Posterior vena cava (tissue), 2 donors: Measurements from ENCODE around the gene STX17. TPM values are rescaled to one million over a fixed set of nuclear protein-coding genes. Genes with fewer than 3 reads are reported as not detected.

Experiments used
- DNase-seq: peaks from one replicate; pipeline ENCODE4 v3.0.0-alpha.2; 2020; ENCODE audit warnings: low spot score
- intact Hi-C, 2 donors: fragments of 100-400 bp; cut with DNase I; formaldehyde crosslinking; loops; one replicate each; pipeline versions ENCODE4 v1.14.1 to v1.14.2; 2022 to 2023
- total RNA-seq, 2 donors: library from RNA; stranded (reverse); fragmentation: NEBNext Ultra II Directional; extraction: Animal tissue kit (Norgen Biotek cat#: 25700); gene quantifications; one replicate each; pipeline ENCODE4 v1.2.1, GENCODE V29; 2021
- donor health status: DM: yes; HTN: yes; CAD: no.
- donor health status: DM: yes; HTN: yes; CAD: no.

STX17 gene
- total RNA-seq, 2 donors from 2014 or later = 33.3 to 40.7 TPM

DNA sequence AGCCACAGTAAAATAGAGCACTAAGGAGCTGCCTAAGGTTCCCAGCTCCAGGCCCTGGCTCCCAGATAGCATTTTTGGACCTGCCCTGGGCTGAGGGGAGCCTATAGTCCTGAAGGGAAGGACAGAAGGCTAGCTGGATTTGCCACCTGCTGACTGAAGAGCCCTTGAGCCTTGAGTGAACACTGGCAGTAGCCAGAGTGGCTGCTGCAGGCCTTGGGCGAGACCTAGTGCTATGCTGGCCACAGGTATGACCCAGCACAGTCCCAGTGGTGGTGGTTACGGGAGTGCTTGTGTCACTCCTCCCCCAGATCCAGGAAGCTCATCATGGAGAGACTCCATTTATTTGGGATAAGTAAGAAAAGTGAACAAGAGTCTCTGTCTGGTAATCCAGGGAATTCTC is 10.3 kb upstream of the STX17 start:
- no peak for DNase-seq
- intact Hi-C loops = no loop called here

DNA sequence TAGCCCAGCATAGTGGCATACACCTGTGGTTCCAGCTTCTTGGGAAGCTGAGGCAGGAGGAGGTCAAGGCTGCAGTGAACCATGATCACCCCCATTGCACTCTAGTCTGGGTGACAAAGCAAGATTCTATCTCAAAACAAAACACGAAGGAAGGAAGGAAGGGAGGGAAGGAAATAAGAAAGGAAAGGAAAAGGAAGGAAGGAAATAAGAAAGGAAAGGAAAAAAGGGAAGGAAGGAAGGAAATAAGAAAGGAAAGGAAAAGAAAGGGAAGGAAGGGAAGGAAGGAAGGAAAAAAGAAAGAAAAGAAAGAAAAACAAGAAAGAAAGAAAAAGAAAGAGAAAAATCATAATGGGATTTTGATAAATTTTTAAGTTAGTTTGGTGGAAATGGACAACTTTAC is 3.1 kb upstream of the STX17 start:
- intact Hi-C loops = no loop called here
- DNase-seq = no peak

DNA sequence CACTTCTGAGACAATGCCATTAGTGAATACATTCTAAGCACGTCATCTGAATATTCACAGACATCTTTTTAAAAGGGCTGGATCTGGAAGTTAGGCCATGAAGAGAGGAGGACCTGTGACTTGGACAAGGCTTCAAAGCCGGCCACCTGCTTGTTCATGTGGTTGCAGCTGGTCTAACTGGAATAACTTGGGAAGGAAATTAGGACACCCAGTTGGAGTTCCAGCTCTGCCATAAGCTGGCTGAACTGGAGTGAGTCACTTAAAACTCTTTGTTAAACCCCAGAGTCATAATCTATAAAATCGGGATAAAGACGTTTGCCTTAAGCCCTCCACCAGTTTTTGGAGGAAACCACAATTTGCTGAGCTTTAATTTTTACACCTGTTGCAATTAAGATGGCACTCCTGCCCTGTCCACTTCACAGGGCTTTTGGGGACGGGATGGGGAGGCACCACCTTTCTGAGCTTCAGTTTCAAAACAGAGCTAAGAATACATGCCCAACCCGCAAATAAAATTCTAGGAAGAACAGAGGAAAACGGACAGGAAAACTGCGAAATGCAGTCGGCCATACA is 536 bp upstream of the STX17 start:
- no peak for DNase-seq
- intact Hi-C loops = no loop called here

DNA sequence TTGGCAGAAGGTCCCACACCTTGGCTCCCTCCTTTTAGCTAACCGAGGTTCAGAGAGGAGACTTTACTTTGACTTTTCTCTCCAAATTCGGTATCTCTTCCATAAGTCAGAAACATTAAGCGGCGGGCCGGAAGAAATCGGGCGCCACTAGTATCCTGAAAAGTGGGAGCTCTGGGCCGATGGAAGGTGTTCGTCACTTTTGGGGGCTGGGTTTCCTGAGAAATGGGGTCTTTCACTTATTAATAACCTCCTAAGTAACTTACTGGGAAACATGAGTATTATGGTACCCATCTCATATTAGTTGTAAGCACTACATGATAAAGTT is 716 bp downstream of the STX17 start:
- DNase-seq = no peak
- intact Hi-C loops = no loop called here

DNA sequence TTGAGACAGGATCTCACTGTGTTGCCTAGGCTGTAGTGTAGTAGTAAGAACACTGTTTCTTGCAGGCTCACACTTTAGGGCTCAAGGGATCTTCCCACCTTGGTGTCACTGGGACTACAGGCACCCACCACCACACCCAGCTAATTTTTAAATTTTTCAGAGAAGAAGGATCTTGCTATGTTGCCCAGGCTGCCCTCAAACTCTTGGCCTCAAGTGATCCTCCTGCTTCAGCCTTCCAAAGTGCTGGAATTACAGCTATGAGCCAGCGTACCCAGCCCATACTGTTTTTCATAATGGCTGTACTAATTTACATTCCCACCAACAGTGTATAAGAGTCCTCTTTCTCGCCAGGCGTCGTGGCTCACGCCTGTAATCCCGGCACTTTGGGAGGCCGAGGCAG is 5.1 kb downstream of the STX17 start:
- intact Hi-C loops = no loop called here
- DNase-seq = no peak

DNA sequence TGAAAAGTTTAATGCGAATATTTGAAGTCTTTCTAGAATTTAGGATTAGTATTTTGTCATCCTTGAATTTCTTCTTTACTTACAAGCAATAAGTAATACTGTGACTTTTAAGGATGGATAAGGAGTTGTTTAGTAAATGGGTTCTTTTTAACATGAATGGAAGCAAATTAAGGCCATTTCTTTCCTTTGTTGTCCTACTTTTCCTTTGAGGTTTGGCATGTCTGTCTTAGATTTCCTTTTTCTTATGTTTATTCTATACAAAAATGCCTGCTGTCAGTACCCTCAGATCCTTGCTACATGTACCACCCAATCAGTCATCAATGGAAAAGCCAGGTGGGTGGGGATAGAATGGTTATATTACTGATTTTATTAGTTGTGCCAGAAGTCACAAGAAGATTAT is 10.2 kb downstream of the STX17 start:
- intact Hi-C loops = no loop called here
- no peak for DNase-seq

DNA sequence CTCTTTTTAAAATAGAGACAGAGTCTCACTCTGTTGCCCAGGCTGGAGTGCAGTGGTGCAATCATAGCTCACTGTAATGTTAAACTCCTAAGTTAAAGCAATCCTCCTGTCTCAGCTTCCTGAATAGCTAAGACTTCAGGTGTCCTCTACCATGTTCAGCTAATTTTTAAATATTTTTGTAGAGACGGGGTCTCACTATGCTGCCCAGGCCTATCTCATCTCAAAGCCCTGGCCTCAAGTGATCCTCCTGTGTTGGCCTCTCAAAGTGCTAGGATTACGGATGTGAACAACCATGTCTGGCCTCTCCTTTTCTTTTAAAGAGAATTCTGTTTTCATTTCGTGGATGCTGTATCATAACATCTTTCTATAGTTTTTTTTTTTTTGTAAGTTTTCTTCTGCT is 11.7 kb downstream of the STX17 start:
- DNase-seq = no peak
- intact Hi-C loops = no loop called here

DNA sequence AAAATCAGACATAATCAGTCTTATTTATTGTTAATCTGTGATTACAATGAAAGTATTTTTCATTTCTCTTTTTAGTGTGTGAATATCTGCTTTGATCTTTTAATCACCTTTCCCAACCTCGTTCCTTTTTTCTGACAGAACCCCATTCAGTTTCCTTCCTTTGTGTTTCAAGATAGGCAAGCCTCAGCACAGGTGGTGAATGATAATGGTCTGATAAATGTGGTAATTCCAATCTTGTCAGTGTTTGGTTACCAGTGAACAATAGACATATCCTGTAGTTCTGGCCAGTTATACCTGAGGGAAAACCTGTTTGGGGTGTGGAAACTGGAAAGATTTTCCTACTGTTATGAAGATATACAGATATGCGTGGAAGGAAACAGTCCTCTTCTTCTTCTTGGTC is 13.5 kb downstream of the STX17 start:
- intact Hi-C loops = no loop called here
- no peak for DNase-seq

DNA sequence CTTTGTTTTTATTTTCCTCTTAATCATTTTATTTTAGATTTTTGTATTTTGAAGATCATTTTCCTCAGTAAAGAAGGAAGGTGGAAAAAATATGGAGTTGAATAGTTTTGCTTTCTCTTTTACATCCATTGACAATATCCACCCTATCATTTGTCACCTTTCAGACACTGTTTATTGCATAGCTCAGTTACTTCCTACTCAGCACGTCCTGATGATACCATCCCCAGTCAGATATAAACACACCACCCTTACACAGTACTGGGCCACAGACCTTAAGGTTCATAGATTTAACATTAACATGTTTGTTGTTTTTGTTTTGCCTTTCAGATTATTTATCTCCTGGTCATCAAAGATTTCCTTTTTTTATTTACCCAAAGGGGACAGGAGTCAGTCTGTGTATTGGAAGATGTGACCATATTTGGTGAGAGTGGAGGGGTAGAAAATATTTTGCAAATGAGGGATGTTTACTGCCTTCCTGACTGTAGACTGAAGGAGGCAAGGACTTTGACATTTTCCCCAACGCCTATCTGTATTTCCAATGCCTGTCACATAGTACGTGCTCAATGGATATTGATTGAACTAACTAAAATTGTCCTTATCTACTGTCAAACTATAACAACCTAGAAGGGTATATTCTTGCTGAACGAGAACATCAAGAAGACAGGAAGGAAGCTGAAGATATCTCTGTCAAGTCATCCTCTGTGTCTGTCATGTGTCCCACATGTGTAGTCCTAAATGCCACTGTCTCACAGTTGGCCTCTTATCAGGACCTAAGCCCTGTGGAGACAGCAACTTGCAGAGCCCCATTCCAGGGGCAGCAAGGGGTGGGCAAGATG is 15.6 kb downstream of the STX17 start:
- no peak for DNase-seq
- intact Hi-C loops = no loop called here

DNA sequence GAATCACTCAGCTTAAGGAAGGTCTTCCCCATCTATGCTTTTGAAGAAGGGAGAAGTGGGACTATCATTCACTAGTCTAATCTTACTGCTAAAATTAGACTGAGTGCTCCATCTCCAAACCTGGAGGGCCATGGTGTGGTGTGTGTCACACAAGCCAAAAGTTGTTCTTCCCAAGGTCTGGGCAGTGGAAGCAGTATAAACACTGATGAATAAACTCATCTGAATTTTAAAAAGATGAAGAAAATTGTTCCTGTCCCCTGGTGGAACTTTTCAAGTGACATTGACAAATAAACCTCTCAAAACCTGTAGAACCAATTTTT is 16.2 kb downstream of the STX17 start:
- DNase-seq = no peak
- intact Hi-C loops = no loop called here

DNA sequence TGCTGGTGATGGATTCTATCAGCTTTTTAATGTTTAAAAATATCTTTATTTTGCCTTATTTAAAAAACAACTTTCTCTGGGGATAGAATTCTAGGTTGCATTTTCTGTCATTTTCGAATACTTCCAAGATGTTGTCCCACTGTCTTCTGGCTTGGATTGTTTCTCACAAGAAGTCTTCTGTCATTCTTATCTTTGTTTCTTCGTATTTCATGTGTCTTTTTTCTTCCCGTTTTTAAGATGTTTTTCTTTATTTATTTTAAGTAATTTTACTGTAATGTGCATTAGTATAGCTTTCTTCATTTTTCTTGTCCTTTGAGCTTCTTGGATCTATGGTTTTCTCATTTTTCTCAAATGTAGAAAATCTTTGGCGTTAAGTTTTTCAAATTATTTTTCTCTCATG is 19.1 kb downstream of the STX17 start:
- DNase-seq = no peak
- intact Hi-C loops = no loop called here

DNA sequence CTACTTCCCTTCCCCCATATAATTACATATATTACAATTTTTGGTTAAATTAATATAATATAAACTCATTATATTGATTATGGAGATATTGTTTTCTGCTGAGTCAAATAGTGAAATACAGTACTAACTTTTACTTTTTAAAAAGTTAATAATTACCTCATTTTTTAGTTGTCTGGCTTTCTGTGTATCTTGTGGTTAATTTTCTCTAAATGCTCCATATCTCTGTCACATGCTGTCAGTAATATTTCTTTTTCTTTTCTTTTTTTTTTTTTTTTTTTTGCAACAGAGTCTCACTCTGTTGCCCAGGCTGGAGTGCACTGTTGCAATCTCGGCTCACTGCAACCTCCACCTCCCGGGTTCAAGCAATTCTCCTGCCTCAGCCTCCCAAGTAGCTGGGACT is 23.2 kb downstream of the STX17 start:
- intact Hi-C loops = no loop called here
- DNase-seq = no peak

DNA sequence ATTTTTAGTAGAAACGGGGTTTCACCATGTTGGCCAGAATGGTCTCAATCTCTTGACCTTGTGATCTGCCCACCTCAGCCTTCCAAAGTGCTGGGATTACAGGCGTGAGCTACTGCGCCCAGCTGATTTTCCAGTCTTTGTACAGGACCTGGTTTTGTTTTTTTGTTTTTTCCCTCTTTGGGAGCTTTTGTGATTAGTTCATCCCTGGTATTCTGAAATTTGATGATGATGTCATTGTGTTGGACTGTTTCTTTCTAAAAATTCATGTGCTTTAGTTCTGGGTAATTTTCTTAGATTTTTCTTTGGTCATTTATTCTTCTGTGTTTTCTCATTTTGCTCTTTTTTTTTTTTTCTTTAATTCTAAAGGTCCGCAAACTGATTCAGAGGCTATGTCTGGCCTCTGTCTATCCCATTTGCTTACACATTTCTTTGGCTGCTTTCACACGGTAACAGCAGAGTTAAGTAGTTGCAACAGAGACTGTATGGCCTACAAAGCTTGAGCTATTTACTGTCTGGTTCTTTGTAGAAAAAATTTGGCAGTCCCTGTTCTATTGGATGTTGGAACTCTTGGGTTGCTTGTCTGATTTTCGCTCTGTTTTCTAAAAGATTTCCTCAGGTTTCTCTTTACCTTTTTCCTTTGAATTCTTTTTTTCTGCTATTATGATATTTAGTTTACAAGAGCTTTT is 24.8 kb downstream of the STX17 start:
- no peak for DNase-seq
- intact Hi-C loops = no loop called here

DNA sequence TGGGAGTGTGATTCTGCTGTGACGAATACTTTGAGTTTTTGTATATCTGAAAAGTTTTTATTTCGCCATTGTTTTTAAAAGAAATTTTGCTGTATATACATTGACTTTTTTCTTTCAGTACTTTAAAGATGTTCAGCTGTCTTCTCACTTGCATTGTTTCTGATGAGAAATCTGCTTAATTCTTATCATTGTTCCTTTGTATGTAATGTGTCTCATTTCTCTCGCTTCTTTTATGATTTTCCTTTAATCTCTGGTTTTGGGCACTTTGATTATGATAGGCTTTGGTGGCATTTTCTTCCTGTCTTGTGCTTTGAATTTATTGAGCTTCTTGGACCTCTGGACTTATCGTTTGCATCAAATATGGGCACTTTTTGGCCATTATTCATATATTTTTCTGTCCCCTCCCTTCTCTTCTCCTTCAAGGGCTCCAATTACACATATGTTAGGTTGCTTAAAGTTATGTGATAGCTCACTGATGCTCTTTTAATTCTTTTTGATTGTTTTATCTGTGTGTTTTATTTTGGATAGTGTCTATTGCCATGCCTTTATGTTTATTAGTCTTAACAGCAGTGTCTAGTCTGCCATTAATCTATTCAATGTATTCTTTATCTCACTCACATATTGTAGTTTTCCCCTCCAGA is 30.6 kb downstream of the STX17 start:
- DNase-seq = no peak
- intact Hi-C loops = no loop called here

DNA sequence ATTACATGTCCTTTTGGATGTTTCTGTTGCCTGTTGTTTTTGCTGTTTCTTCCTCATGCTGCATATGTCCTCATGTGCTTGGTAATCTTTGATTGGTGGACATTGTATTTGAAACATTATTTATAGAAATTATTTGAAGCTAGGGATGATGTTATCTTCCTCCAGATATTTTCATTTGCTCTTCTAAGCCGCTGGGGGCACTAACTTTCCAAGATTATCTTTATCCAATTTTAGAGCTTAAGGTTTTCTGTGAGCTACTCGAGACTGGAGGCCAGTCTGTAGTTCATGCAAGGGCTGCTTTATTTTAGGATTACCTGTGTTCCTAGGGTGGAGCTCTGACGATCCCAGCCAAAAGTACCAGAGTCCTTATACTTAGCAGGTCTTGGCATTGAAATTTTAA is 40.9 kb downstream of the STX17 start:
- DNase-seq = no peak
- intact Hi-C loops = no loop called here

DNA sequence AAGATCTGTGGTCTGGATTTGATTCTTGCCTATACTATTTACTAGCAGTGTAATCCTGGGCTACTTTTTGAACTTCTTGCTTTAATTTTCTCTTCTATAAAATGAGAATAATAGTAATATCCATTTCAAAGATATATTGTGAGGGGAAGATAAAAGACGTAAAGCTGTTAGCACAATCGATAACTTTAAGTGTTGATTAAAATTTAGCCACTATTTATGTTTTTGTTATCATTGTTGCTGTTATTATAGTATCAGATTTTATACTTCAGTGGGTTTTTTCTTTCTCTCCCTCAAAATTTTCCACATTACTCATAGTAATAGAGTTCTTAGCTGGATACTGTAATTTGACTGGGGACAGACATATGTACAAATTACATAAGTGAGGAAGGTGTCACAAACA is 42.0 kb downstream of the STX17 start:
- DNase-seq = no peak
- intact Hi-C loops = no loop called here

DNA sequence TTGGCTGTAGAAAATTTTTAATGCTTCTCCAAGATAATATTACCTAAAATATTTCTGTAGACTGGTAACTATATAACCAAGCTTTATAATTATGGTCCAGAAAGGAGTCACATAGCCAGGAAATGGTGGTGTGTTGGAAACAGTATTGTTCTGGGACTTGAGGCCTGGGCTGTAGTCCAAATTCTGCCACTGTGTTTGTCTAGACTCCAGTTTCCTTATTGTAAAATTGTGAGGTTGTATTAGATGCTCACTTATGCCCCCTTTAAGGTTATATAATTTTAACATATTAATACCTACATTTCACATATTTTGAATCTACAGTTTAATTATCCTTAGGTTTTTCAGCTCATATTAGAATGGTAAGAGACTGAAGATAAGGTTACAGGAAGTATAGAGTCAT is 42.4 kb downstream of the STX17 start:
- intact Hi-C loops = no loop called here
- DNase-seq = no peak

DNA sequence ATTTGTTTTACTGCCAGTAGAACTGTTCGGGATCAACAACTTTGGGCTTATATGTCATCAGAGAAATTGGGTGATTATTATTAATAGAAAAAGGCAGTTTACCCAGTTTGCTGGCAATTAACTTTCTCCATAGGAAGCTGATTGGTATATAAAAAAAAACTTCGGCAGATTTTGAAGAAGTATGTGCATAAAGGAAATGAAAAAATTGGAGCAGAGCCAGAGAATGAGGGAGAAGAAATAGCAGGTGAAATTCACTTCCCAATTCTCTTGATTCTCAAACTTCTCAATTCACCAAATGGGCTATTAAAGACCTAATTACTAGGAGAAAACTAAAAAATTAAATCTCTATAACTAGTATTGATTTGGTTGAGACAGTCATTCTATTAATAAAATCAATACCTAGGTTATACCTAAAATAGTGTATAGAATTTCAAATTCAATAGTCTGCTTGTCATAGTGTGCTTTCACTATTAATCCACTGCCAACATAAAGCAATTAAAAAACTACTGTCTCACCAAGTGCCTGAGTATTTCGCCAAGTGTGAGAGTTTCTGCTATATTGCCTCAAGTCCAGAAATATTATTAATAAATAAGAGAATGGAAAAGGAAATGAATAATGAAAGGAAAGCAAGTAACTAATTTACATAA is 47.5 kb downstream of the STX17 start:
- DNase-seq = no peak
- intact Hi-C loops = no loop called here

DNA sequence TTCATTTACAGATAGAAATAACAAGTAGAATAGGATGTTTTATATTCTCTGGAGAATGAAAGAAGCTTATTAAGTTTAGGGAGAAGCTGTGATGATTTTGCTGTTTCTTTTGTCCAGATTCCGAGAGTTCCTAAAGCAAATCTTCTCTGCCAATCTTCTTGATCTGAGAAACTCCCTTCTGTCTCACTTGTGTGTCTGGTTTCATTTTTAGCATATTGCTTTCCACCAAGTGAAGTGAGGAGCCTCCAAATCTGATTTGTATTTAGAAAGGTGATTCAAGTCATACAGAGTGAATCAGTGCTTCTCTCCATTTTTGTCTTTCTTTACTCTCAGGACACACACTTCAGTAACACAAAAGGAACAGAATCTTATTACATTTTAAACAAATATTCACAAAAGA is 48.4 kb downstream of the STX17 start:
- DNase-seq = no peak
- intact Hi-C loops = no loop called here

DNA sequence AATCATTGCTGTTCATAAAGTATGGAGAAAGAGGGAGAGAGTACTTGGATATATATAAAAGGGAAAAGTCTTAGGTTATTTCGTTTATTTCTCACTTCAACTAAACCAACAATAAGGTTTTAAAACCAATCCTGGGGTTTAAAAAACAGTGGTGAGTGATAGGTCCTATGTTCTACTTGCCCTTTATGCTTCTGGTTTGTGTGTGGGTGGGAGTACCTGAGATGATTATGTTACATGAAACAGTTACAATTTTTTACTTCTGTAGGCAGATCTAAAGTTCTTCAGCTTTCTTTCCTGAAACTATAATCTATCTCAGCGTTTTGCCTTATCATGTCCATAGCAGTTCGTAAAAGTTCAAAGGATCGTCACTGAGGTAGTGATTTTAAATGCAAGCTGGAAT is 49.2 kb downstream of the STX17 start:
- intact Hi-C loops = no loop called here
- DNase-seq = no peak
